Measurements from ENCODE around the gene ING5.

- no peak for TF ChIP-seq CTCF (IDR thresholded peaks at IDR 0.05)
- TF ChIP-seq REST (IDR thresholded peaks at IDR 0.05; ENCODE audit: insufficient read depth in 1 of 2, low read depth in 2 of 2, low read length in 1 of 2) = no peak
- TF ChIP-seq TCF7L2 (IDR thresholded peaks at IDR 0.05; ENCODE audit: low read depth, low read length) = no peak
- no peak for TF ChIP-seq POLR2AphosphoS5 (IDR thresholded peaks at IDR 0.05; ENCODE audit: low read depth, low read length)
- TF ChIP-seq SIN3A (IDR thresholded peaks at IDR 0.05; ENCODE audit: borderline replicate concordance, insufficient read depth, low read depth, low read length) = no peak
These were observed 61.1 kb downstream of the ING5 start for GRCh38 chr2:241762933-241763369.

All from Panc1 (cell line).